H1 (cell line): ENCODE measurements around the gene TBC1D2B. TPM values are rescaled to one million over a fixed set of nuclear protein-coding genes. Genes with fewer than 3 reads are reported as not detected.

Experiments used
- polyA plus RNA-seq, 7 experiments: library from polyadenylated mRNA; depleted of rRNA in 3 of 7; stranded (reverse) in 5 of 7; unstranded in 2 of 7; fragments of >200 nt in 5 of 7; fragments of 200-250 nt in 2 of 7; gene quantifications; 1 replicate in 5 of 7; 2 replicates in 1 of 7; 4 replicates in 1 of 7; pipeline versions ENCODE4 v1.2.1 to v1.2.3, GENCODE V29; 2011 to 2013; ENCODE audit warnings: missing spikeins in 2 of 7, mixed read lengths in 2 of 7
- small RNA-seq: library from polyadenylated mRNA; stranded (forward); fragments of <200 nt; extraction: miRNeasy Mini kit (QIAGEN cat#:217004); gene quantifications from one replicate; pipeline ENCODE3, GENCODE V24; 2013; ENCODE audit not compliant: insufficient read depth
- total RNA-seq: library from RNA; stranded (reverse); fragmentation: NEBNext Ultra II Directional; extraction: Animal tissue kit (Norgen Biotek cat#: 25700); gene quantifications from 2 replicates; pipeline ENCODE4 v1.2.1, GENCODE V29; 2021

The TBC1D2B gene
- total and polyA plus RNA-seq, 2 of the 8 experiments (the other 6 are each of a cell fraction or from before 2014, with no cell fraction given) = 11.9 to 19.5 TPM

Small RNA genes within 50 kb of the gene (small RNA-seq; reads per million reads assigned to genes)
- not detected for gene RF00092

Other genes with a start within 250 kb of the TBC1D2B start
- not detected in 2 replicates for gene SH2D7, start 14.8 kb upstream of the TBC1D2B start, total RNA-seq
- gene SH2D7, start 14.8 kb upstream of the TBC1D2B start, polyA plus RNA-seq (2011; rRNA removed) = not detected in 2 replicates
- gene CIB2, start 53.7 kb upstream of the TBC1D2B start, total RNA-seq = 45.8 and 46.8 TPM in 2 replicates
- 41.5 and 52.0 TPM in 2 replicates for gene CIB2, start 53.7 kb upstream of the TBC1D2B start, polyA plus RNA-seq (2011; rRNA removed)
- 36.8 and 41.5 TPM in 2 replicates for gene IDH3A, start 71.7 kb upstream of the TBC1D2B start, total RNA-seq
- 15.1 and 23.4 TPM in 2 replicates for gene IDH3A, start 71.7 kb upstream of the TBC1D2B start, polyA plus RNA-seq (2011; rRNA removed)
- gene ACSBG1, start 156.9 kb upstream of the TBC1D2B start, total RNA-seq = 6.1 and 7.1 TPM in 2 replicates
- gene ACSBG1, start 156.9 kb upstream of the TBC1D2B start, polyA plus RNA-seq (2011; rRNA removed) = 5.4 and 11.9 TPM in 2 replicates
- 2.5 and 3.6 TPM in 2 replicates for gene DNAJA4, start 186.9 kb upstream of the TBC1D2B start, total RNA-seq
- 5.1 and 6.2 TPM in 2 replicates for gene DNAJA4, start 186.9 kb upstream of the TBC1D2B start, polyA plus RNA-seq (2011; rRNA removed)
- gene SKIC8, start 221.9 kb upstream of the TBC1D2B start, total RNA-seq = 44.2 and 44.7 TPM in 2 replicates
- 42.3 and 77.7 TPM in 2 replicates for gene SKIC8, start 221.9 kb upstream of the TBC1D2B start, polyA plus RNA-seq (2011; rRNA removed)